ENCODE data around the gene COL1A1.

COL1A1 gene

DNA sequence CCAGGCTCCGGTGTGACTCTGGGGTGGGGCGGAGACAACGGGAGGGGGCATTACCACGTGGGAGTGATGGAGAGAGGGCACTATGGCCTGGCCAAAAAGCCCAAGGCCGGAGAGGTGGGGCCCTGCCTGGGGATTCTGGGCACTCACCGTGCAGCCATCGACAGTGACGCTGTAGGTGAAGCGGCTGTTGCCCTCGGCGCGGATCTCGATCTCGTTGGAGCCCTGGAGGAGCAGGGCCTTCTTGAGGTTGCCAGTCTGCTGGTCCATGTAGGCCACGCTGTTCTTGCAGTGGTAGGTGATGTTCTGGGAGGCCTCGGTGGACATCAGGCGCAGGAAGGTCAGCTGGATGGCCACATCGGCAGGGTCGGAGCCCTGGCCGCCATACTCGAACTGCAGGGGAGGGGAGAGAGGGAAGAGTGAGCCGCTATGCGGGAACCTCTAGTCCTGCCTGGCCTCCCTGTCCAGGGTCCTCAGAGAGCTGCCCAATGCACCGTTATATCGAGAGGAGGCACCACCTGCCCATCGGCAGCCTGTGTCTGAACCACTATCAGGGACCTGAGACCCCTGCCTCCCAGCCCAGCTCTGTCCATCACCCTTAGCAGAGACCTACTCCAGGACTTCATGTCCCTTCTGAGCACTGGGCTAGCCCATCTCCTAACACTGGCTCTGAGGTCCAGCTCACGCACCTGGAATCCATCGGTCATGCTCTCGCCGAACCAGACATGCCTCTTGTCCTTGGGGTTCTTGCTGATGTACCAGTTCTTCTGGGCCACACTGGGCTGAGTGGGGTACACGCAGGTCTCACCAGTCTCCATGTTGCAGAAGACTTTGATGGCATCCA is 15.6 kb downstream of the COL1A1 start:
- no peak for DNase-seq

DNA sequence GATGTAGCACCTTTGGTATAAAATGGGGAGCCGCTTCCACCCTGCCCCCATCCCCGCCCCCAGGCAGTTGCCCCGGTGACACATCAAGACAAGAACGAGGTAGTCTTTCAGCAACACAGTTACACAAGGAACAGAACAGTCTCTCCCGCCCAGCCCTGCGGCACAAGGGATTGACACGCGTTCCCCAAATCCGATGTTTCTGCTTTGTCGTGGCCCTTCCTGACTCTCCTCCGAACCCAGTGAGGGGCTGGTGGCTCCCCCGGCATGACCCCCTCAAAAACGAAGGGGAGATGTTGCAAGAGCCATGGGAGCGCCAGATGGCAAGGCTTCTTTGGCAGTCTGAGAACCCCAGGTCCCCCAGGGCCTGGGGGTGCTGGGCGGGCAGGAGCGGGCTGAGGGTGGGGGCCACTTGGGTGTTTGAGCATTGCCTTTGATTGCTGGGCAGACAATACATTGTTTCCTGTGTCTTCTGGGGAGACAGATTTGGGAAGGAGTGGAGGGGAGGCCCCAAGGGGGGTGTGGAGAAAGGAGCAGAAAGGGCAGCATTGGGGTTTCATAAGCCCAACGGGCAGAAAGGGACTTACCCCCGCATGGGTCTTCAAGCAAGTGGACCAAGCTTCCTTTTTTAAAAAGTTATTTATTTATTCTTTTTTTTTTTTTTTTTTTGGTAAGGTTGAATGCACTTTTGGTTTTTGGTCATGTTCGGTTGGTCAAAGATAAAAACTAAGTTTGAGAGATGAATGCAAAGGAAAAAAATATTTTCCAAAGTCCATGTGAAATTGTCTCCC is 16.6 kb downstream of the COL1A1 start:
- DNase-seq: no peak

DNA sequence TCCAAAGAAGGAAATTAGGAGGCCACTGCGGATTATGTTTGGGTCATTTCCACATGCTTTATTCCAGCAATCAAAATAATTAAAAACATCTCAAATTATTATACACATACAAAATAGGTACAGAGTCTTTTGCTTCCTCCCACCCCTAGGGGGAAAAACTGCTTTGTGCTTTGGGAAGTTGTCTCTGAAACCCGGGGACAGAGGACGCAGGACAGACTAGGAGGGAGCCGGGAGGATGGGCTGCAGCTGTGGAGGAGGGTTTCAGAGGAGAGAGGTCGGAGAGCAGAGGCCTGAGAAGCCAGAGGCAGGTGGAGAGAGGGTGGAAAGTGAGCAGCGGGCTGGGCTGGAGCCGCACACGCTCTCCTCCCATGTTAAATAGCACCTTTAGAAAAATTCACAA is 17.4 kb downstream of the COL1A1 start:
- no peak for DNase-seq

DNA sequence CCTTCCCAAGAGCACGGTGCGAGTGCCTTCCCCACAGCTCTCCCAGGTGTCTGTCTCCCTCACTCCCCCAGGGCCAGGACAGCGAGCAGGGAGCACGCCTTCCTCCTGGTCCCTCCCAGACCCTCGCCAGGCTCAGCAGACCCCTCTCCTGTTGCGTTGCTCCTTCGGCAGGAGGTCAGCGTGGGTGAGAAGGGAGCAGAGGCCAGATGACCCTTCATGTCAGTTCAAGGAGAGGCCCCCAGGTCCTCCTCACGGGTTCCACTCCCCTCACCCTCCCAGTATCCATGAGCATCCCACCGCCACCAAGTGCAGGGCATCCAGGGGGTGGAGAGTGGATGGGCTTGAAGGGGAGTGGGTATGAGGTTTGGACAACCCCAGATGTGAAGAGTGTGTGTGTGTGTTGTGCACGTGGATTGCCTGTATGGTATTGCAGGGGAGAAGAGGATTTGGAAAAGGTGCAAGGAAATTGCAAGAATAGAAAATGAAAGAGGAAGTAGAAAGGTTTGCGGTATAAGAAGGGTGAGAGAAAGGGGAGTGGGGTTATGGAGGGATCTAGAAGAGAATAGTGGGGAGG is 17.9 kb downstream of the COL1A1 start:
- DNase-seq: no peak

DNA sequence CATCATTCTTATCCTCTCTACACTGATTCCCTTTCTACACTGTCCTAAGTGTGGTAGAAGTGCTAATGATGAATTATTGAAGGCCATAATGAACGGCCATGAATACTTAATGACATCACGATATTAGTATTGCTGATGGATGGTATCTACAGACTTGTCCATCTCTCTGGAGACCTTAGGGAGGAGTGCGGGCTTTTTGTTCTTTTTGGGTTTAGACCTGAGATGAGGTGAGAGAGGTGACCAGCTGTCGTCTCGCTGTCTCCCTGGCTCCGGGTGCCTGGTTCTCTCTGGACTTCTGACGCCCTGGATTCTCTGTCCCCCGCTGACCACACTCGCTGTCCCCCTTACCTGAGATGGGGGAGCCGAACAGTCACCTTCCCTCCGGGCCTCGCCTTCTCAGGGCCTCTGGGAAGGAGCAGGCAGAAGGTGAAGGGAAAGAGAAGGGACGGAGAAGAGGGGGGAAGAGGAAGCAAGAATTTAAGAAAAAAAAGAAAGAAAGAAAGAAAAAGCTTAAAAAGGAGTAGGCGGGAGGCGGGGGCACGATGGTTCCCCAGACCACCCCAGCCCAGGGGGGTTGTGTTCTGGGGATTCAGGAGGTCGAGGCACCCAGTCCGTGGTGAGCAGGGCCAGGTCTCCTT is 18.5 kb downstream of the COL1A1 start:
- DNase-seq: no peak

DNA sequence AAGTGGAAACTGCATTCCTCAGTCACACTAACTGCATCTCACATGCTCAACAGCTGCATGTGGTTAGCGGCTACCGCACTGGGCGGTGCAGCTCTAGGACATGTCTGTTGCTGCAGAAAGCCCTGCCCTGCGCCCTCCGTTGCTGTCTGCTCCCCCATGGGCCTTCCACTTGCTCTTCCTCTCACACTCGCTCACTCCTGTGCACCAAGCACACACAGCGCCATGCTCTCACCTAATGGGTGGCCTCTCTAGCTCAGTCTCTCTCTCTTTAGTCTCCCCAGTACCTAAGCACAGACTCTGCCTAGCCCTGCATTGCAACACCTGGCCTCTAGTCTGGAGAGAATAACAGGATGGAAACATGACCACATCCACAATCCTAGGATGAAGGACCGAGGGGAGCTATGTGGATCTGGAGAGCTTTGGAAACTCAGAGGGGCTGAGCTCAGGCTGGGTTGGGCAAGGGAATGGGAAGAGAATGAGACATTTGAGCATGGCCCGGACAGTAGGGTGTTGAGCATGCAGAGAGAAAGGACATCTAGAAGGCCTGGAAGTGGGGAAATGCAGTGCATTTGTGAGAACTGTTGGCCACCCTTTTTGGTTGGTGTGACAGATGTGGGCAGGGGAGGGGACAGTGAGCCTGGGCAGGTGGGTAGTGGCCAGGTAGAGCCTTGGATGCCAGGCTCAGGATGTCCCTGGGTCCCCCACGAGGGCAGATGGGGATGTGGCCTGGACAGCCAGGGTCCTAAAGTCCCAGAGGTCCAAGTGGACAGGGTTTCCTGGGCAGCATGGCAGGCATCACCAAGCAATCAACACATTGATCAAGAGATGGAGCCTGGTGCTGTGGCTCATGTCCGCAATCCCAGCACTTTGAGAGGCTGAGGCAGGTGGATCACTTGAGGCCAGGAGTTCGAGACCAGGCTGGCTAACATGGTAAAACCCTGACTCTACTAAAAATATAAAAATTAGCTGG is 19.6 kb downstream of the COL1A1 start:
- DNase-seq: no peak

DNA sequence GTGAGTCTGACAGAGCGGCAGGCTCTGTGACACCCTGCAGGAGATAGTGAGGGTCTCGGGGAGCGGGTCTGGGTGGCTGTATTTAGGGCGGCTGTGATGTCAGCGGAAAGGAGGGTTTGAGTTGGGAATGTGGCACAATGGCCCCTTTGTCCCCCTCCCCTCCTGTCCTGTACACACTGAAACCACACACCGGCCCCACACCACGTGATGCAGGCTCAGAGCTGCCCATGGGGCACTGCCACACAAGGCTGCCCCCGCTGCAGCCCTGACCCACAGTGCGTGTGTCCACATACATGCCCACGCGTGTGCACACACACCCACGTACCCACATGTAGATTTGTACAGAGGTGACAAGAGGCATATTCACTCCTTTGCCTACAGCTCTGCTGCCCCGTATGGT is 20.3 kb downstream of the COL1A1 start:
- DNase-seq: no peak

DNA sequence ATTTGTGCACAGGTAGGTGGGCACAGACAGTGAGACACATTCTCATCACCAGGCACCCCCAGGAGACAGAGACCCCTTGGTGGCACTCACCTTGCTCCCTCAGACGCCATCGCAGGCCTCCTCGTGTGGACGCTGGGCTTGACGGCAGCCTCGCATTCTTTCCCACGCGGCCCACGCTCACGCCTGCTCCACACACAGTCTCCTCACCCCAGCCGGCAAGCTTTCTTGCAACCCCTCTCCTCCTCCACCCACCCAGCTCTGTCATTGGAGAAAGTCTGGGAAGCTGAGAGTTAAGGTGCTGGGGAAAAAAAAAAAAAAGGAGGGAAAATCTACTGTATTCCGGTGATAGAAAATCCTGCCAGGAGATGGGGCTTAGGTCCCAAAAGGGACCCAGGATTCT is 20.8 kb downstream of the COL1A1 start:
- DNase-seq: no peak

DNA sequence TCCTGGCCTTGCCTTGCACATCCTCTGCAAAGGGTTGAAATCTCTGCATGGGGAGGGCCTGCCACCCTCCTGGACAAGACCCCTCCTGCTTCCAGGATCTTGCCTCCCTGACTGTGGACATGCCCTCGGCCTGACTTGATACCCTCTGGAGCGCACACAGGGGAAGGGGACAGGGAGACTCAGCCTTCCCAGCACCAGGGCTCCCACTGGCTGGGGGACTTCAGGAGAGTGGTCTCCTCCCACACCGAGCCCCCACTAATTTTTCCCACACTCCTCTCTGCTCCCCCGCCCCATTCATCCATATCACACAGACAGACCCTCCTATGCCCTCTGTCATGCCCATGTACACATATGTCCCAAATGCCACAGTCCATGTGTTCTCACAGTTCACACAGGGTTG is 21.3 kb downstream of the COL1A1 start:
- DNase-seq: no peak

DNA sequence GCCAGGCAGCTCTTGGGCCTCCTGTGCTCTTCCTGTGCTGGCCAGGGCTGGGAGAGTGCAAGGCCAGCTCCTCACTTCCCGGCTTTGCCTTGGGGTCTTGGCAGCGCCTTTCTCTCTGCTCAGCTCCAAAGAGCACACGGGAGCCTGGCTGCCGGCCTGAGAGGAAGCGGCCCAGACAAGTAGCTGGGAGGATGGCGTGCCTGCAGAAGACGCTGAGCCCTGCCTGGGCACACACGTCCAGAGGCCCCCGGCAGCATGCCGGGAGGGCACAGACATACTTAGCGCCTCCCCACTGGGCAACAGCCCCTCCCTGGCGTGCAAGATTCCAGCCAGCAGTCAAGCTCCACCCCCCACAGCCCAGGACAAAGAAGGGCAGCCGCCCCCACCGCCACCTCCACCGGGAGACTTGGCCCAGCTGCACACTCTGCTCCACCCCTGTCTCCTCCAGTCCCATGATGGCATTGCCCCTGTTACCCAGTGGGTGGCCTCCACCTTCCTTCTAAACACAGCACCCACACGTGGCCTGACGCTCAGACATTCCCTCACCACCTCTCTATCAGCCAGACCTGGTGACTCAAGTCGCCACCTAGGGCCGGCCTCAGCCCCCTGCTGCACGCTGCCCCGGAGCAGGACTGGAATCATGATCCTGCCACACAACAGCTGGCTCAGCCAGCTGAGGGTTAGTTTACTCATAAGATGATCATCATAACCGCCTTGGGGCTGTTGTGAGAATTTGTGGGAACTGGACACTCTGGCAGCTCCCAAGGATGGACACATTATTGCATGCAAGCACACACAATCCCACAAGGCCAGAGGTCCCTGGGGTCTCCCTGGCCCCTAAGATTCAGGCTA is 23.2 kb downstream of the COL1A1 start:
- DNase-seq: peak; percentile 33

DNA sequence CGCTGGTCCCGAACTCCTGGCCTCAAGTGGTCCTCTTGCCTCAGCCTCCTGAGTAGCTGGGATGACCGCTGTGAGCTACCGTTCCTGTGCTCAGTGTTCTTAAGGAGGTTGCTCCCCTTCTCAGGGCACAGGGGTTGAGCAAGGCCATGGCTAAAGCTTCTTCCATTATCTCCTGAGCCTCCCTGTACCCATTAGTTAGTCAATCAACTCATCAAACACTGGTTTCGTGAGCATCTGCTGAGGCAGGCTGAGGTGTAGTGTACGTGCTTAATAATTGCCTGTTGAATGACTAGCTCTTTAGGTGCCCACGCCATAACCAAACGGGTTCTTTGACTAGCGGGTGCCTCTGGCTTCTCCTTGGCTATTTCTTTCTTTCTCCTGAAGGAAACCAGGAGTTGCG is 24.0 kb downstream of the COL1A1 start:
- DNase-seq: no peak

DNA sequence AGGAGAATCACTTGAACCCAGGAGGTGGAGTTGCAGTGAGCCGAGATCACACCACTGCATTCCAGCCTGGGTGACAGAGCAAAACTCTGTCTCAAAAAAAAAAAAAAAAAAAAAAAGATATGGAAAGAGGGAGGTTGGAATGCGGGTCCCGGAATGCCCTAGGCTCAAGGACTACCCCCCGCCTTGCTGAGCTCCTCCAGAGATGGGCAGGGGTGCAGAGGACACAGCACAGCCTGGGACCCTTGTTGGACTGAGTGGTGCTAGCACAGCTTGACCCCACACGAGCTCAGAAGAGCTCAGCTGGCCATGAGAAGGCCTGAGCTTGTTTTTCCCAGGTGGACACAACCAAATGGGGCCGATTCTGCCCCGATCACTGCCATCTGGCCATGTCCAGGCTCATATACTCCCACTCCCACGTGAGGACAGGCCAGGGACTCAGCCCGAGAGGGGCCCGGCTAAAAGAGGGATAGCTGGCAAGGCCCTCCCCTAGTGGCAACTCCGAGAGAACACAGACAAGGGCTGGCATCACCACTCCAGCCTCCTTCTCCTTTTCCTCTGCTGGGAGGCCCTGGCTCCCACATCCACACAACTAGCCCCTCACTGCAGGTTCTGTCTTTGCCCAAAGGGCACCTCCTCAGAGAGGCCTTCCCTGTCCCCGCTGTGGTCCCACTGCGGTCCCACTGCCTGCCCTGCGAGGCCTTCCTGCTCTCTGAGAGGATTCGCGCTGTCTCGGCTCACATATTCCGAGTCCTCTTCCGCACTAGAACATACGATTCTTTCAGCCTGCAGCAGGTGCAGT is 24.7 kb downstream of the COL1A1 start:
- no peak for DNase-seq

DNA sequence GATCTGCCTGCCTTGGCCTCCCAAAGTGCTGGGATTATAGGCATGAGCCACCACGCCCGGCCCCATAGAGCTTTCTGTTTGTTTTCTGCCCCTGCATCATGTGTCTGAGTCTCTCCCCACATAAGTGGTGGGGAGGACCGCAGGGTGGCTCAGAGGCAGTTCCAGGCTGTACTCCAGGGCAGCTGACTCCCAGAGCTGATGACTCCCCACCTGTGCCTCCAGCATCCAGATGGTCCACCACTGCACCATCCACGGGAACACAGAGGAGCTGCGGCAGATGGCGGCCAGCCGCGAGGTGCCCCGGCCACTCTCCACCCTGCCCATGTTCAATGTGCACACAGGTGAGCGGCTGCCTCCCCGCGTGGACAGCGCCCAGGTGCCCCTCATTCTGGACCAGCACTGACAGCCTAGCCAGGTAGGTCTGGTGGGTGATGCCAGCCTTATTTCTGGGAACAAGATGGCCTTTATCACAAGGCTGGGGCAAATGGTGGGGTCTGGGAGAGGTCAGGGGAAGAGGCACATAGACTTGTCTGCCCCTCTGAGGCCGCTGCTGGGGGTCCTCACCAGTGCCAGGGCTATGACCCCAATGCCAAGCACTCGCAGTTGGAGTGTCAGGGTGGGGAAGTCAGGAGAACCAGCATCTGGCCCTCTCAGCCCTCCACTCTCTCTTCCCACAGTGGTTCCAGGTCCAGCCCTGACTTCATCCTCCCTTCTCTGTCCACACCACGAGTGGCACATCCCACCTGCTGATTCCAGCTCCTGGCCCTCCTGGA is 26.2 kb downstream of the COL1A1 start:
- no peak for DNase-seq

DNA sequence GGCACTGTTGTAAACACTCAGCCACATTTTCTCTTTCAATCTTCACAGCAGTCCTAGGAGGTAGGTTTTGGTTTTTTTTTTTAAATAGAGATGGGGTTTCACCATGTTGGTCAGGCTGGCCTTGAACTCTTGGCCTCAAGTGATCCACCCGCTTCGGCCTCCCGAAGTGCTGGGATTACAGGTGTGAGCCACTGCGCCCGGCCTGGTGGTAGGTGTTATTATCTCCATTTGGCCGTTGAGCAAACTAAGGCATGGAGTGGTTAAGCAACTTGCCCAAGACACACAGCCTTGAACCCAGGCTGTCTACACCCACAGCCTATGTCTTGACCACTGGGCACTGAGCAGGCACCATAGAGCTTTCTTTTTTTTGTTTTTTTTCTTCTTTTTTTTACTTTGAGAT is 27.0 kb downstream of the COL1A1 start:
- DNase-seq: no peak

DNA sequence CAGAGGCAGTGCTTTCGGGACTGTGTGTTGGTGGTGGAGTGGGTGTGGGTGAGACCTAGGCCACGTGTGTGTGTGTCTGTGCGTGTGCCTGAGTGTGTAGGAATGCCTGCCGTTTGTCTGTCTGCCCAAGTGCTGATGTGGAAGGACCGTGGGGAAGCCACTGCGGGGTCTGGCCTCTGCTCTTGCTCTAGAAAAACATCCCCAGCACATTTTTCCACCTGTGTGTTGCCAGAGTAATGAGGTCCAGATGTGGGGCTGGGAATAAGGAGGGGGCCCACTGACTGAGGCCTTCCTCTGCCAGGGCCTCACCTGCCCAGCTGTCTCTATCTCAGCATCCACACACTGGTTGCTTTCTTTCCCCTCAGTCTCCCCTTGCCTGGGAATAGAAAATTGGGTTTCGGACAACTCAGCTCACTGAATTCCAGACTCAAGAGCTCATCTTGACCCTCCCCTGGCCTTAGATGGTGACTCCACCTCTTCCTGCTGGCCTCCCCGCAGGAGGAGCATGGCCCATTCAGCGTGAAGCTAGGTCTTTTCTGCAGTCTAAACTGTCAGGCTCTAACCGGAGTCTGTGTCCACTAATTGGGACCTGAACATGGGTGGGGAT is 28.0 kb downstream of the COL1A1 start:
- DNase-seq: no peak

DNA sequence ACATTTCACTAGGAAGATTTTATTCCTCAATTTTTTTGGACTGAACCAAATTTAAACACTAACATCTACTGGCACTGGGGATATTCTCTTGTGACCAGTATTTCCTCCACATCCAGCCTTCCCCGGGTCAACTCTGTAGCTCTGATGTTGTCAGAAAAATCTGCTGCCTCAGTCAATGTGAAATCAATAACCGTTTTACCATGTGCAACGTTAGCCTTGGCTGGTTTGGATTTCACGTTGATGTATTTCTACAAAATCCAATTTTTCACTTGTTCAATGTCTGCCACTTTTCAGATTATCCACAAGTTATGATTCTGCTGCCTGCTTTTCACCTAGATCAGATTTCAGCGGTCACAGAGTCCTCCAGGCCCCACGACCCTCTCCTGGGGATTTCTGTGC is 28.5 kb downstream of the COL1A1 start:
- DNase-seq: no peak

DNA sequence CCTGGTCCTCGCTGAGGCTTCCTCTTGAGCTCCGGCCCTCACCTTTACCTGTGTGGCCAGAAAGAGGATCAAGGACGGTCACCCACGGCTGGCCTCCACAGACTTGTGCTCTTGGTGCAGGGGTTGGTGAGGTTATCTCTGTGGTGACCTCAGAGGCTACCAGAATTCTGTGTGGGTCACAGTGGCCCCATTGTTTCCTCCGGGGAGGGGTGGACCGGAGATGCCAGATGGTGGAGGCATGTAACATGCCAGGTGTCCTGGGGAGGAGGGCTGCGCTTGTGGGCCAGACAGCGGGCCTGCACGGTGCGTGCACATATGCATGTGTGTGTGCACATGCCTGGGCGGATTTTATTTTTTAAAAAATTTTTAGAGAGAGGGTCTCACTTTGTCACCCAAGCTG is 29.3 kb downstream of the COL1A1 start:
- no peak for DNase-seq

DNA sequence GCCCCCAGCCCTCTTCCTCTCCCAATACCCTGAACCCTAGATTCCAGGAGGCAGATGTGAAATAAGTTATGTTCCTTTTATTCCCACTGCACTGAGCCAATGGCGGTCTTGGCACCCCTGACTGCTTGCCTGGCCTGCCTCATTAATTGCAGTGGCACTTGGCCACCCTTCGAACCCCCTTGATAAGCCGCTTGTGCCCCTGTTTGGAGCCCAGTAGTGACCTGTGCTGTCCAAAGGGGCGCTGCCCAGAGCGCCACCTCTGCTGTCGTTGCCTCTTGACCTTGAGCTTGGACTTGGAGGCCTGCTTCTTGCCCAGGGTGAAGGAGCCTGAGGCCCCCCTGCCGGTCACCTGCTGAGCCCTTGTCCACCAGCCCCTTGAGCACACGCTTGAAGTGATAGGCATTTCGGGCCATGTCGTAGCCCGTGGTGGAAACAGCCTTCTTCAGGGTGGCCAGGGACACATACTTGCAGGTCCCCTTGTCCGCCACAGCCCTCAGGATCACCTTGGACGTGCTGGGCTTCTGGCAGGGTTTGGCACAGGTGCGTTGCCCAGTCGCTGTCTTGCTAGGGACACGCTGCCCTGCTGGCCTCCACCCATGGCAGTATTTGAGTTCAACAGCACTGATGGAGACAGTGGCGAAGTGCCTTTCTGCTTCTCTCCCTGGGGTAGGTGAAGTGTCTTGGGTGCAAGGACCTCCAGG is 29.9 kb downstream of the COL1A1 start:
- DNase-seq: no peak

Data from activated gamma-delta T cell treated with Interleukin-2 at 50 U/mL for 16 hours (primary cell).